Muscle layer of duodenum (tissue), 2 donors: Measurements from ENCODE around the gene RGPD3.
"Not testable (repeated sequence)": the region's sequence is repeated elsewhere in the genome, so short reads cannot be mapped to it uniquely, and the experiment has no call there.

Experiments used
- H3K27ac ChIP-seq: one replicate; pipeline ENCODE4 v1.7.0; 2013; ENCODE audit warnings: mild to moderate bottlenecking, low read length
- H3K27me3 ChIP-seq: one replicate; pipeline ENCODE4 v1.7.0; 2013; ENCODE audit warnings: low read depth, mild to moderate bottlenecking, control low read depth, low read length
- H3K36me3 ChIP-seq, 2 donors: one replicate each; pipeline ENCODE4 v1.7.0; 2013; ENCODE audit warnings: low read length in 2 of 2, control low read depth in 1 of 2, mild to moderate bottlenecking in 1 of 2; ENCODE audit not compliant: insufficient read depth in 2 of 2, control insufficient read depth in 1 of 2
- H3K4me1 ChIP-seq, 2 donors: one replicate each; pipeline ENCODE4 v1.7.0; 2013; ENCODE audit warnings: low read length in 2 of 2, mild to moderate bottlenecking in 2 of 2, control low read depth in 1 of 2, moderate library complexity in 1 of 2; ENCODE audit not compliant: insufficient read depth in 2 of 2, control insufficient read depth in 1 of 2
- H3K4me3 ChIP-seq, 2 donors: one replicate each; pipeline ENCODE4 v1.7.0; 2013; ENCODE audit warnings: low read length in 2 of 2, low read depth in 1 of 2, mild to moderate bottlenecking in 1 of 2
- H3K9me3 ChIP-seq, 2 donors: one replicate each; pipeline ENCODE4 v1.7.0; 2013; ENCODE audit warnings: low read length in 2 of 2, control low read depth in 1 of 2, mild to moderate bottlenecking in 1 of 2; ENCODE audit not compliant: control insufficient read depth in 1 of 2
- donor health status: healthy.

The RGPD3 gene

DNA sequence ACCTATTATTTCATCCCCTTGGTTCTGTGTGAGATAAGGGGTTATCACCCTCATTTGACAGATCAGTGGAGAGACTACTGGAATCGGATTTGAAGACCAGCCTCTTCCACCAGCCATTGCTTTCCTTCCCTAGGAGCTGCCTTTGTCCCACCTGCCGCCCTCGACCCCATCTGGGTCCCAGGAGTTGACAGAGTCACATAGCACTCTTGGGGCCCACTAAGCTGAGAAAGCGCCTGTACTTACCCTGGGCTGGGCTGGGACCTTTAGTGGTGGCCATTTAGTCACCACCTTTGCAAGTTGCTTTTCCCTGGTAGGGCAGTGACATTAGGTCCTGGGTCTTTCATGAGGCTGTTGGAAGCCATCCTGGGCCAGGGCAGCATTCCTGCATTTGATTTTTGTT is 36.6 kb upstream of the RGPD3 start:
- not testable (repeated sequence) for H3K27ac ChIP-seq, H3K9me3 ChIP-seq, H3K4me1 ChIP-seq, H3K36me3 ChIP-seq, H3K4me3 ChIP-seq, H3K27me3 ChIP-seq

DNA sequence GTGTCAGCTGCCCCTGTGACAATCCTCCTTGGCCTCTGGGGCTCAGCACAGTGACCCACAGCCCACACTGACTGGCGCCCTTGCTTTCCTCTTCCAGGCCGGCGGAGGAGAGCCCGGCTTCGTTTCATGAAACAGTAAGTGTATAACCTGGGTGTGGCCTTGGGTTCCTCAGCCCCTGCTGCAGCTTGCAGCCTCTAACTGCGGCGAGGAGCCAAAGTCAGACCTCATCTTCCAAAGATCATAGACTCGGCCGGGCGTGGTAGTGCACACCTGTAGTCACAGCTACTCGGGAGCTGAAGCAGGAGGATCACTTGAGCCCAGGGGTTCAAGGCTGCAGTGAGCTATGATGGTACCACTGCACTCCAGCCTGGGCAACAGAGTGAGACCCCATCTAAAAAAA is 36.0 kb upstream of the RGPD3 start:
- not testable (repeated sequence) for H3K36me3 ChIP-seq, H3K27me3 ChIP-seq, H3K4me3 ChIP-seq, H3K27ac ChIP-seq, H3K4me1 ChIP-seq, H3K9me3 ChIP-seq

DNA sequence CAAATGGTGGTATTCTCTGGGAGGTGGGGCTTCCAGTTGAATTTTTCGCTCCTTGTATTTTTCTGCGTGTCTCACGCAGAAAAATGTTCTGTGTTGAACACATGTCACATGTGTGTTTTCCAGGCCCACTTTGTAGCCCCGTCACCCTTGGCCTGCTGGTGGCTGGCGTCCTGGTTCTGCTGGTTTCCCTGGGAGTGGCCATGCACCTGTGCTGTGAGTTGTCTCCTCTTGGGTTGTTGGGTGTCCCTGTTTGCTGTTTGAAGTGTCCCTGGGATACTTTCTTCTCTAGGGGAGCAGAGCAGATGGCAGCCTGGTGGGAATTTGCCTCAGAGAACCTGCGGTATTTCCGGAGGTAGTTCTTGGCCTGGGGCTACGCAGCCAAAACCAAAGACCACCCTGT is 34.1 kb upstream of the RGPD3 start:
- H3K4me3 ChIP-seq, H3K4me1 ChIP-seq, H3K9me3 ChIP-seq, H3K36me3 ChIP-seq, H3K27ac ChIP-seq, H3K27me3 ChIP-seq: not testable (repeated sequence)

DNA sequence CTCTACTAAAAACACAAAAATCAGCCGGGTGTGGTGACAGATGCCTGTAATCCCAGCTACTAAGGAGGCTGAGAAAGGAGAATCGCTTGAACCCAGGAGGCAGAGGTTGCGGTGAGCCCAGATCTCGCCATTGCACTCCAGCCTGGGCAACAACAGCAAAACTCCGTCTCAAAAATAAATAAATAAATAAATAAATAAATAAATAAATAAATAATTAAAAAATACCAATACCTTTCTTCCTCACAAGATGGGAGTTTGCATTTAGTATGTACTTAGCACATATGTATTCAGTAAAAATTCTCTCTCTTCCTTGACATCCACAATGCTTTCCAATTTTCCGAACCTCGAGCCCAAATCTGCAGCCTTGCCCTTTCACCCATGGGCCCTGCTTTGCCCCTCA is 32.1 kb upstream of the RGPD3 start:
- H3K4me3 ChIP-seq, H3K27me3 ChIP-seq, H3K4me1 ChIP-seq, H3K9me3 ChIP-seq, H3K27ac ChIP-seq, H3K36me3 ChIP-seq: not testable (repeated sequence)

DNA sequence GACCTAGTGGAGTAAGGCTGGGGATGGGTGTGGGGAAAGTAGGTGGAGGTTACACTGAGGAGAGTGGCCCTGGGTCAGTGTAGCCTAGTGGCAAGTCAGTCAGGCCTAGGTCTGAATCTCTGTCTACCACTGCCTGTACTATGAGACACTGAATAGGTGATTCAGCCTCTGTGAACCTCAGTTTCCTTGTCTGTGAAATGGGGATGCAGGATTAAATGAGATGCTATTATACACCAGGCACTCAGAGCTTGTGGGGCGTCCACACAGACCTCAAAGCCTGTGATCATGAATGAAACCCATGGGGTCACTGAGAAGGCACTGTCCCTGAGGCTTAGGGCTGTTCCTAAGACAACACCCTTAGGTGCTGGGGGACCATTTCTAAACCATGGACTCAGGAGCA is 30.3 kb upstream of the RGPD3 start:
- not testable (repeated sequence) for H3K9me3 ChIP-seq, H3K27me3 ChIP-seq, H3K4me3 ChIP-seq, H3K27ac ChIP-seq, H3K4me1 ChIP-seq, H3K36me3 ChIP-seq

DNA sequence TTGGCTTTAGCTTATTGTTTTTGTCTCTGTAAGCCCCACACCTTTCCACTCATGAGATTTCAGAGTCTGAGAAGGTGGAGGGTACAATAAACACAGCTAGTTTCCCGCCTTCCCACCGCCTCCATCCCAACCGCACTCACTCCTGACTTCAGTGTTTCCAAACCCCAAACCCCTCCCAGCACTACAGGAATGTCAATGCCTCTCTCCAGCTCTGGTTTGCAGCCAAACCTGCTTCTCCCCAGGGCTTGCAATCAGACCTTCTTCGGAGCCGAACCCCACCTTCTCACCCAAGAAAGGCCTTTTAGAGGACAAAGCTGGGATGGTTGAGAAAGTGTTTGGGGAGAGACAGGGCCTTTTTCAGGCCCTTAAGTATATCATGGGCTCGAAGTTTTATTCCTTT is 24.7 kb upstream of the RGPD3 start:
- H3K9me3 ChIP-seq, H3K4me1 ChIP-seq, H3K4me3 ChIP-seq, H3K27me3 ChIP-seq, H3K27ac ChIP-seq, H3K36me3 ChIP-seq: not testable (repeated sequence)

DNA sequence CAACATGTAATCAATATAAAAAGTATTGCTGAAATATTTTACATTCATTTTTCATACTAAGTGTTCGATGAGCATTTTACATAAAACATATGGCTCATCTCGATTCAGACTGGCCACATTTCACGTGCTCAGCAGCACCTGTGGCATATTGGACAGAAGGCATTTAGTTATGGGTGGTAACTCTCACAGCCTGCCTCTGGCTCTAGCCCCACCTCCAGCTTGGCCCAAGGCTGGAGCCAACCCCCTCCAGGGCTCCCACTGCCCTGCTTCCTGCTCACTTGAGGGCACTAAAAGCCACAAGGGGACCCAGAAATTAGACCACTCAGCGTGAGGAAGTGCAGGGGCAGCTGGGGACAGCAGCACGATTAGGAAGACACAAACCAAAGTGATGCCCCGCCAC is 24.2 kb upstream of the RGPD3 start:
- H3K27me3 ChIP-seq, H3K27ac ChIP-seq, H3K4me3 ChIP-seq, H3K36me3 ChIP-seq, H3K4me1 ChIP-seq, H3K9me3 ChIP-seq: not testable (repeated sequence)

DNA sequence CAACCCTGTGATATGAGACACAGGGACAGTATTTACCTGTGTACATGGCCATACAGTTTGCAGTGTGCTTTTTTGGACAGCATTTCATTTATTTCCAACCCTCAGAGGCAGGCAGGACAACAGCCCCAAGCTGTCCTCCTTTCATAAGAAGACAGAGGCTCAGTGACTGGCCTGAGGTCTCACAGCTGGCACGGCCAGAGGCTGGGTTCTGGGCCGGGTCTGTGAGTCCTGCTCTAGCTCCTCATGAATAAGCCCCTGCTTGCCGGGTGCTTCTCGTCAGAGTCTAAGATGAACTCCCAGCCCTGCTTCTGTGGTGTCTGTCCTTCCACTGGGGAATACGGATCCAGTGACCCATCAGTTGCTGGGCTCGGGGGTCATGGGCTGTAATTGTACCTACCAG is 21.5 kb upstream of the RGPD3 start:
- not testable (repeated sequence) for H3K27ac ChIP-seq, H3K9me3 ChIP-seq, H3K36me3 ChIP-seq, H3K4me3 ChIP-seq, H3K27me3 ChIP-seq, H3K4me1 ChIP-seq

DNA sequence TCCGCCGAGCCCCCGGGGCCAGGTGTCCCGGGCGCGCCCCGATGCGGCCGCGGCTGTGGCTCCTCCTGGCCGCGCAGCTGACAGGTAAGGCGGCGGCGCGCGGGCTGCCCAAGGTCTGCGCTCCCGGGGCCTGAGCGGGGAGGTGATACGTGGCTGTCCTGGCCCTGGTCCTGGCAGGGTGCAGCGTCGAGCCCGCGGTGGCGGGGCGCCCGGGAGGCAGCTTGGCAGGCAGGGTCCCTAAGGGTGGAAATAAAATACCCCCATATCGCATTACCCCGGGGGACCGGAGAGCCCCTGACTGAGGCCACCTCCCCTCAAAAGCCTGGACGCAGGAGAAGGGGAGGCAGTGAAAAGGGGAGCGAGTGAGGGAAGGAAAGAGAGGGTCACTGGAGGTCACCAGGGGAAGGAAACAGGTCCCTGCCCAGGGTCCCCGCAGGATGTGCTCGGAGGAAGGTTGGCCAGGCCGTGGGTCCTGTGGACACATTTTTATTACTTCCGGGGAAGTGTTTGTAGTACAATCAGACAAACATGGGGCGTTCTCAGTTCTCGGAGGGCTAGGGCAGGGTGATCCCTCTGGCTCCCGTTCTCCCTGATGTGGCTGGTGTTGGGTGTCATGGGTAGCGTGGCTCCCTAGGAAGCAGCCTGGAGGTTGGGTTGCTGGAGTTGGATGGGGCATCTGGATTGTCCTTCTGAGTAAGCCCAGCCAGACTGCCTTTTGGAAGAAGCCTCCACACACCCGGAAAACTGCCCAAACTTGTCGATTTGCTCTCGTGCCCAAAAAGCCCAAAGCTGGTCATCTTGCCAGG is 19.4 kb upstream of the RGPD3 start:
- H3K4me1 ChIP-seq, H3K27ac ChIP-seq, H3K36me3 ChIP-seq, H3K27me3 ChIP-seq, H3K9me3 ChIP-seq, H3K4me3 ChIP-seq: not testable (repeated sequence)

DNA sequence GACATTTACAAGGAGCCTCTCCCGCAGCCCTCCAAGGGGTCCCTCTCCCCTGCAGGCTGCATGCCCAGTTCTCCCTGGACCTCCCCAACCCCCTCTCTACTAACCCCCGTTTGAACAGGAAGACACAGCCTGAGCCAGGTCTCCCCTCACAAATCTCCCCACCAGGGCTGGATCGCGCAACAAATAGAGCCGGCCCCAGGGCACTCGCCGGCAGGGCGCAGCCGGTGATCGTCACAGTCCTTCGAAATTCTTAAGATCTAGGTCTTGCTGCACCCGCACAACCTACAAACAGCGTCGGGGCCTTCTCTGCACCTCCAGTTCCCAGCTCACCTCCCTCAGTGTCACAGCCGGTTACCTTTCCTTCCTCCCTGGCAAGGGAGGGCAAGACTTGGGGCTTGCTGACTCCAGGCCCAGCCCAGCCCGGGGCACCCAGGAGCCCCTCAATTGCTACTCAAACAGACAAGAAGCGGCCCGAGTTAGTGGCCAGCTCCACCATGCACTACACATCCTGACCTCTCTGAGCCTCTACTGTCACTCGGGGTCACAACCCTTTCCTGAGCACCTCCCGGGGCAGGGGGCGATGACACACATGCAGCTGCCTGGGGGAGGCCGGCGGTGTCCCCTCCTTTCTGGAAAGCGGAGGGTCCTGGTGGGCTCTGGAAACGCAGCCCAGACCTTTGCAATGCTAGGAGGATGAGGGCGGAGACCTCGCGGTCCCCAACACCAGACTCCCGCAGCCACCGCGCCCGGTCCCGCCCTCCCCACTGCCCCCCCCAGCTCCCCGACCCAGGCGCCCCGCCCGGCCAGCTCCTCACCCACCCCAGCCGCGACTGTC is 18.6 kb upstream of the RGPD3 start, which contains the start of gene CD8B2:
Gene CD8B2, plus strand, starts transcription at position 814 of the 835 bp plus-strand sequence. CDS start 63 bp downstream, outside the sequence.
- not testable (repeated sequence) for H3K9me3 ChIP-seq, H3K36me3 ChIP-seq, H3K27ac ChIP-seq, H3K27me3 ChIP-seq, H3K4me1 ChIP-seq, H3K4me3 ChIP-seq

DNA sequence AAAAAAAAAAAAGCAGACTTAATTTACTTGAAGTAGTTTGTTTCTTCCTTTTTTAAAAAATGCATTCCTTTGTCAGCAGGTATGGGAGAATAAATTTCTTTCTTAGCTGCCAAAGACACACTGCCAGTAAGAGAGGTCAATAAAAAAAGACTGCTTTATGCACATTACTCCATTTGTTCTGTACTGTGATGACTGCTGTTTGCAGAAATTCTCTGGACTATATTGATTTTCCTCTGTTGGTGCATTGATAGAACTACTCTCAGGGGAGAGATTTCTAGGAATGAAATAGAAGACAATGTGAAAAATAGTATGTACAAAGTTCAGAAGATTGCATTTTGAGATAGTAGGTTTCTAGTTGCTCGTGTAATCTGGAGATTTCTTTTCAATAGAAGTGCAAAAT is 11.3 kb upstream of the RGPD3 start:
- not testable (repeated sequence) for H3K27ac ChIP-seq, H3K4me1 ChIP-seq, H3K27me3 ChIP-seq, H3K36me3 ChIP-seq, H3K4me3 ChIP-seq, H3K9me3 ChIP-seq

DNA sequence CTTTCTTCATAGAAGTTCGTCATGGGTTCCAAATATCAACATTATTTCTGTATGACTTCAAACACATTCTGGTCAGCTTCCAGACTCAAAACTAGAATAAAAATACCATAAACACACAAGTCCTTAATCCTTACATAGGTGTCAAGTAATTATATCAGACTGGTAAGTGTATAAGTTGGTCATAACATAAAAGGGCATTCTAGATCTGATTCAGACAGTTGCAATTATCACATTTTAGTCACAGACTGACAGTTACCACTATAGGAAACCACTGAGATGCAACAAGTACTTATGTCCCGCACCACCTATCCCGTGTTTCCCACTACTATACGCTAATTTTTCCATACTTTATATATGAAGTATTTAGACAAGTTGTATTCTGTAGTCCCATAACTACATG is 9.4 kb upstream of the RGPD3 start:
- not testable (repeated sequence) for H3K36me3 ChIP-seq, H3K9me3 ChIP-seq

More for the DNA sequence above, 9.4 kb upstream of the RGPD3 start:
- not testable (repeated sequence) for H3K4me1 ChIP-seq, H3K27ac ChIP-seq, H3K27me3 ChIP-seq, H3K4me3 ChIP-seq
